IPS-18a (cell line): Measurements from ENCODE around the gene LARGE1.

Experiments used
- H3K27ac ChIP-seq: one replicate; pipeline ENCODE4 v1.5.1; 2013; ENCODE audit warnings: low read length
- H3K27me3 ChIP-seq: one replicate; pipeline ENCODE4 v1.6.1; 2013; ENCODE audit warnings: mild to moderate bottlenecking, low read length; ENCODE audit not compliant: control insufficient read depth, insufficient read depth
- H3K36me3 ChIP-seq: one replicate; pipeline ENCODE4 v1.6.1; 2013; ENCODE audit warnings: low read depth, low read length; ENCODE audit not compliant: control insufficient read depth
- H3K4me1 ChIP-seq: one replicate; pipeline ENCODE4 v1.6.1; 2013; ENCODE audit warnings: low read depth, low read length; ENCODE audit not compliant: control insufficient read depth
- H3K4me3 ChIP-seq: one replicate; pipeline ENCODE4 v1.5.1; 2013; ENCODE audit warnings: low read length
- H3K9ac ChIP-seq: one replicate; pipeline ENCODE4 v1.6.1; 2013; ENCODE audit warnings: mild to moderate bottlenecking, low read length, moderate library complexity
- H3K9me3 ChIP-seq: one replicate; pipeline ENCODE4 v1.6.1; 2013; ENCODE audit warnings: low read depth, low read length; ENCODE audit not compliant: control insufficient read depth

The LARGE1 gene

DNA sequence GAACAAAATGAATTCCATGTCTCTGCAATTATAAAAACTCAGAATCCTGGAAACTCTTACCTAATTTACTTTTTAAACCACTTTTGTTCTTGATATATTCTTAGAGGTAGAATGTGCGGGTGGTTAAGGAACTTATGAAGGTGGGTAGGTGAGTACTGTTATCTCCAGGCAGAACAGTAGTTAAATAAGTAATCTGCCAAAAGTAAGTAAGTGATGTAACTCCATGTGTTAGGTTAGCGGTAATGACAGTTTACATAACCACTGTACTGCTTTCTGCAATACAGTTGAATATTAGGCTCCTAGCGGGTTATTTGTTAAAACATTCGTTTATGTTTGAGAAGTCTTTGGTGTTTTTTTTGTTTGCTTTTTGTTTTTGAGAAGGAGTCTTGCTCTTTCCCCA lies 7.1 kb downstream of the LARGE1 start:
- H3K27ac ChIP-seq = no peak overlapping the region
- H3K27me3 ChIP-seq = peaks cover 2% of the 10 kb centered on the region
- no peak overlapping the region for H3K9ac ChIP-seq
- no peak overlapping the region for H3K4me3 ChIP-seq
- H3K9me3 ChIP-seq = no peaks in the 10 kb centered on the region
- peaks cover 5% of the 10 kb centered on the region for H3K36me3 ChIP-seq
- H3K4me1 ChIP-seq = peaks cover 45% of the 10 kb centered on the region

DNA sequence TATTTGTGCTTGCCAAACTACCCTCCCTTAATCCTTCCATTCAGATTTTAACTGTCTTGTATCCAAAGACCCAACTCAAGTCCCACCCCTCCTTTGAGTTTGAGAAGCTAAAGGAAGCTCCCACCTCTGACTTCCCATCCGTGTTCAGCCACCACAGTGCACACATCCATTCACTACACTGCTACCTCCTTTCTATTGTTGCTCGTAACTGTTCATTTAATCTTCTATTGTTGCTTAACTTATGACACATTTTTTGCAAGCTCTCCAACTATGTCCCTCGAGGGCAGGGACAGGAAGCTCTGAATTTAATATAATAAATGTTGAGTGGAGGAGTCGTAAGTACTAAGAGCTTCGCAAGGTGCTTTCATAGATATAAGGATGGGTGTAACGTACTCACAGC lies 10.4 kb downstream of the LARGE1 start:
- peaks cover 25% of the 10 kb centered on the region for H3K4me1 ChIP-seq
- no peak overlapping the region for H3K9ac ChIP-seq
- H3K4me3 ChIP-seq = no peak overlapping the region
- H3K36me3 ChIP-seq = peaks cover 5% of the 10 kb centered on the region
- no peak overlapping the region for H3K27ac ChIP-seq
- no peaks in the 10 kb centered on the region for H3K27me3 ChIP-seq
- H3K9me3 ChIP-seq = no peaks in the 10 kb centered on the region

DNA sequence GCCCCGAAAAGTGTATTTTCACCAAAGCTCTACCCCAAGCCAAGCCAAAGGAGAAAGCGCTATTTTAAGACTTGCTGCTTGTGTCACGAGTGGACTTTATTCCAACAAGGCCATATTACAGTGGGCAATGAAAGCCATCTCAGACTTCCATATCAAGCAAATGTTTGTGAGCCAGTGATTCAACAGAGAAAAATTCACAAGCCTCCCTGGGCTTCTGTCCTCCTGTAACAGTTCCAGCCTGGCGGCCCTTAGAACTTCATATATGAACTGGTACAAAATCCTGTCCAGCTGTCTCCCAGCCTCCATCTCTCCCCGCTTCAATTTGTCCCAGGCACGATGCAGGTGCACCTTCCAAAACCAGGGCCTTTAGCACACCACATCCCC lies 11.2 kb downstream of the LARGE1 start:
- no peak overlapping the region for H3K27ac ChIP-seq
- H3K9me3 ChIP-seq = no peaks in the 10 kb centered on the region
- H3K4me3 ChIP-seq = no peak overlapping the region
- H3K27me3 ChIP-seq = no peaks in the 10 kb centered on the region
- no peak overlapping the region for H3K9ac ChIP-seq
- peaks cover 5% of the 10 kb centered on the region for H3K36me3 ChIP-seq
- peaks cover 20% of the 10 kb centered on the region for H3K4me1 ChIP-seq

DNA sequence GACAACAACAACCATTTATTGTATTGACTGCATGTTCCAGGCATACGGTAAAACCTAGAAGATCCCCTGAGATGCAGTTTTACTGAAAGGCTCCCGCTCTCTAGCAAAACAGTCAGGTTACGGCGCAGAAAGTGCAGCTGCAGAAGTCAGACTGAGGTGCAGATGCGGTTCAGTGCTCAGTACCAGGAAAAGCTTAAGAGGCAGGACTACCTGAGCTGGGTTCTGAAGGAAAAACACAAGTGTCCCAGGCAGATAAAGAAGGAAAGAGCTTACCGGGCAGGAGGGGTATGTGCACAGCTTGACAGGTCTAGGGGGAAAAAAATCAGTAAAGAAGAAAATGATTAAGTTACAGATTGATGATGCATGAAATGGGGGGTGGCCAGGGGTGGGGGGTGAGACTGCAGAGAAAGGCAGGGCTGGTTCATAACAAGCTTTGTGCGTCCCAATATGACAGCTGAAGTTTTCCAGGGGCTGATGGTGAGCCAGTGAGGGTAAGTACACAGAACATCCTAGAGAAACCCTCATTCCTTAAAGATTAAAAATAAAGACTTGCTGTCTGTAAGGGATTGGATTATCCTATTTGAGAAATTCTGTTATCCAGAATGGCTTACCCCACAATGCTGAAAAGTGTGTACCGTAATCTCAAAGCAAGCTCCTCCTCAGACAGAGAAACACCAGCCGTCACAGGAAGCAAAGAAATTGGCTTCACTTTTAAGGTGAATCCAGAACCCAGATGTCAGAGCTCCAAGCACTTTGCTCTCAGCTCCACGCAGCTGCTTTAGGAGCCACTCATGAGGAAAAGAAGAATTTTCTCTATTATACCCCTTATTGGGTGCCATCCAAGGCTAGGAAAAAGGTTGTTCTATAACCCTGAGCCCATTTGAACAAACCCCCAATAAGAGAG lies 11.9 kb downstream of the LARGE1 start:
- Histone ChIP-seq H3K9ac (no peak overlapping the region), H3K4me3 (no peak overlapping the region), H3K4me1 (peaks cover 16% of the 10 kb centered on the region), H3K27me3 (no peaks in the 10 kb centered on the region), H3K27ac (no peak overlapping the region), H3K9me3 (no peaks in the 10 kb centered on the region), H3K36me3 (peaks cover 5% of the 10 kb centered on the region)

DNA sequence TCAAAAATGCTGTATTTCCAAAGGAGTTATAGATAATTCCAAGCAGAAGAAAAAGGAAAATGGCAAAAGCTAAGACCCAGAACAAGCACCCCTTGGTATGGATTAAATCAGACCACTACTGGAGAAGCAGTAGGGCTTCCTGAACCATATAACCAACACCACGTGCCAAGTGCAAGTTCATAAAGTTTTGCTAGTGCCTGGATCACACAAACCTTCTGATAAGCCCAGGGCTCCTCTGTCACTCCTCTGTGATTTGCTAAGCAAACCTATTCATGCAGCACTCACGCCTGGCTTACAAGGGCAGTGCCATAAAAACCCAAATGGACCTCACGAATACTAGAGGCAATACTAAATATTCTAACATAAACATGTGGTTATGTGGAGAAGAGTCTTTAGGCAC lies 13.3 kb downstream of the LARGE1 start:
- H3K9me3 ChIP-seq = no peaks in the 10 kb centered on the region
- no peak overlapping the region for H3K4me3 ChIP-seq
- peaks cover 5% of the 10 kb centered on the region for H3K36me3 ChIP-seq
- H3K9ac ChIP-seq = no peak overlapping the region
- peaks cover 17% of the 10 kb centered on the region for H3K4me1 ChIP-seq
- no peaks in the 10 kb centered on the region for H3K27me3 ChIP-seq
- no peak overlapping the region for H3K27ac ChIP-seq

DNA sequence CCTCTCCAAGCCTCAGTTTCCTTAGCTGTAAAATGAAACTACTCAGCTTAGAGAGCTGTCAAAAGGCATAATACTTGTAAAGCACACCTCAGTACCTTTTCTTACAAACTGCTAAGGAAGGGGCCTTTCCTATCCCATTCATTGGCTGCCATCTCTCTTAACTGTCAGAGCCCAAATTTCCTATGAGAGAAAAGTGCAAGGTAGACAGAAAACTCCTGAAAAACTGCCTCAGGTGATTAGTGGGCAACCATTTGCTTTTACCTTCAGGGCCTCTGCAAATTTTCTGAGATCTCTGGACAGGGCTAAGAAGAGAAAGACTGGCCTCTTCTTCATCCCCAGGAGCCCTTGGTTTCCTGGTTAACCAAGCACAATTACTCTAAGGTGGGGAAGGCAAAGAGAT lies 13.8 kb downstream of the LARGE1 start:
- Histone ChIP-seq H3K9me3 (no peaks in the 10 kb centered on the region), H3K4me3 (no peak overlapping the region), H3K27me3 (no peaks in the 10 kb centered on the region), H3K9ac (no peak overlapping the region), H3K36me3 (peaks cover 5% of the 10 kb centered on the region), H3K4me1 (peaks cover 15% of the 10 kb centered on the region), H3K27ac (no peak overlapping the region)

DNA sequence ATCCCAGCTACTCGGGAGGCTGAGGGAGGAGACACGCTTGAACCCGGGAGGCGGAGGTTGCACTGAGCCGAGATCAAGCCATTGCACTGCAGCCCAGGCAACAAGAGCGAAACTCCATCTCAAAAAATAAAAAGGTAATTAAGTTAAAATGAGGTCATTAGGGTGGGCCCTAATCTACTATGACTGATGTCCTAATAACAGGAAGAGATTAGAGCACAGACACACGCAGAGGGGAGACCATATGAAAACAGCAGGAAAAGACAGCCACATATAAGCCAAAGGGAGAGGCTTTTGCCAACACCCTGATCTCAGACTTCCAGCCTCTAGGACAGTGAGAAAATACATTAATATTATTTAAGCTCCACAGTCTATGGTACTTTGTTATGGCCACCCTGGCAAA lies 17.3 kb downstream of the LARGE1 start:
- no peak overlapping the region for H3K9ac ChIP-seq
- H3K4me1 ChIP-seq = peaks cover 43% of the 10 kb centered on the region
- no peak overlapping the region for H3K4me3 ChIP-seq
- H3K36me3 ChIP-seq = no peaks in the 10 kb centered on the region
- no peaks in the 10 kb centered on the region for H3K27me3 ChIP-seq
- no peak overlapping the region for H3K27ac ChIP-seq
- no peaks in the 10 kb centered on the region for H3K9me3 ChIP-seq

DNA sequence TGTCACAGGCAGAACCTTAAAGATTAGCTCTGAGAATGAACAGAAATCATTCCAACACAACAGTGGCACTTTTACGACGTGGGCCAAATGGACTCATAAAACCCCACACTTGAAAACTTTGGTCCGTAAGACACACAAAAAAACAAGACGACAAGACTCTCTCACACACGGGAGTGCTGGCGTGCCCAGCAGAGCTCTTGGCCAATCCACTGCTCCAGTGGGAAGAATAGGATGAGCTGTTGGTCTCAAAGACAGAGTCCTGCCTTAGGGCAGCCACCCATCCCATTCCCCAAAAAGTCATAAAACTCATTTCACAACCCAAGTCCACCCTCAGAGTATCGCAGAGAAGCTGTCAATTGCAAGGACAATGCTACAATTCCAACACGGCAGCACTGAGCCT lies 18.2 kb downstream of the LARGE1 start:
- peaks cover 53% of the 10 kb centered on the region for H3K4me1 ChIP-seq
- no peaks in the 10 kb centered on the region for H3K9me3 ChIP-seq
- no peaks in the 10 kb centered on the region for H3K27me3 ChIP-seq
- no peaks in the 10 kb centered on the region for H3K36me3 ChIP-seq
- no peak overlapping the region for H3K4me3 ChIP-seq
- H3K9ac ChIP-seq = no peak overlapping the region
- H3K27ac ChIP-seq = no peak overlapping the region

DNA sequence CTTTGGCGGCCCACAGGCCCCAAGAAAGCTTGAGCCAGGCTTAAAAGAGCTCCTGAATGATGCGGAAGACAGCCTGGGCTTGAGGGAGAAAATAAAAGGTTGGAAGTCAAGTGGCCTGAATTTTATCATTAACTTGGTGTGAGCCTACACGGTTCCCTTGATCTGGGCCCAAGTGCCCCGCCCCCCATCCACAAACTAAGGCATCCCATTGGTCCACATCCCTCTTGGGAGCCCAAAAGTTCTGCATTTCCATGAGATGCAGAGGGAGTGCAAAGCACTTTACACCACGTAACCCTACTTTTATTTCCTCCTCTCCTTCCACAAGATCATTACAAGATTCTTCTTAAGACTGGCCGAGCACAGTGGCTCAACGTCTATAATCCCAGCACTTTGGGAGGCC lies 22.2 kb downstream of the LARGE1 start:
- Histone ChIP-seq H3K9me3 (no peaks in the 10 kb centered on the region), H3K4me3 (no peak overlapping the region), H3K27me3 (no peaks in the 10 kb centered on the region), H3K4me1 (peaks cover 89% of the 10 kb centered on the region), H3K36me3 (no peaks in the 10 kb centered on the region), H3K27ac (peak overlapping the region; percentile 74), H3K9ac (peak overlapping the region; percentile 3)

DNA sequence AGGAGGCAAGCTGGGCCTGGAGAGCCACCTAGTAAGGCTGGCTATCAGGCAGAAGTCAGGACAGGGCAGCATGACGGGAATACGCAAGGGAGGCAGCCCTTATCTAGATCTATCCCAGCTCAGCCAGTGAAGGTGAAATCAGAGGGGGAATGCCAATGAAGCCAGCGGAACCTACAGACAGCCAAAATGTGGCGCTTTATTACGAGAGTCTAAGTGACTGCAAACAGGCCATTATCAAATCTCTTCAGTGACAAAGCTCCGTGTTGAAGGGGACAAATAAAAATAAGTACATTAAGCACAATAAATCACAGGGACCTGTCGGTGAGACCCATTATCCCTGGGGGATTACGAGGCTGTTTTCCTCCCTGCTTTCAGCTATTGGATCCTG lies 22.8 kb downstream of the LARGE1 start:
- H3K27me3 ChIP-seq = no peaks in the 10 kb centered on the region
- no peaks in the 10 kb centered on the region for H3K9me3 ChIP-seq
- peak overlapping the region; percentile 74 for H3K27ac ChIP-seq
- H3K4me1 ChIP-seq = peaks cover 93% of the 10 kb centered on the region
- H3K4me3 ChIP-seq = peak overlapping the region; percentile 29
- peak overlapping the region; percentile 3 for H3K9ac ChIP-seq
- H3K36me3 ChIP-seq = no peaks in the 10 kb centered on the region

DNA sequence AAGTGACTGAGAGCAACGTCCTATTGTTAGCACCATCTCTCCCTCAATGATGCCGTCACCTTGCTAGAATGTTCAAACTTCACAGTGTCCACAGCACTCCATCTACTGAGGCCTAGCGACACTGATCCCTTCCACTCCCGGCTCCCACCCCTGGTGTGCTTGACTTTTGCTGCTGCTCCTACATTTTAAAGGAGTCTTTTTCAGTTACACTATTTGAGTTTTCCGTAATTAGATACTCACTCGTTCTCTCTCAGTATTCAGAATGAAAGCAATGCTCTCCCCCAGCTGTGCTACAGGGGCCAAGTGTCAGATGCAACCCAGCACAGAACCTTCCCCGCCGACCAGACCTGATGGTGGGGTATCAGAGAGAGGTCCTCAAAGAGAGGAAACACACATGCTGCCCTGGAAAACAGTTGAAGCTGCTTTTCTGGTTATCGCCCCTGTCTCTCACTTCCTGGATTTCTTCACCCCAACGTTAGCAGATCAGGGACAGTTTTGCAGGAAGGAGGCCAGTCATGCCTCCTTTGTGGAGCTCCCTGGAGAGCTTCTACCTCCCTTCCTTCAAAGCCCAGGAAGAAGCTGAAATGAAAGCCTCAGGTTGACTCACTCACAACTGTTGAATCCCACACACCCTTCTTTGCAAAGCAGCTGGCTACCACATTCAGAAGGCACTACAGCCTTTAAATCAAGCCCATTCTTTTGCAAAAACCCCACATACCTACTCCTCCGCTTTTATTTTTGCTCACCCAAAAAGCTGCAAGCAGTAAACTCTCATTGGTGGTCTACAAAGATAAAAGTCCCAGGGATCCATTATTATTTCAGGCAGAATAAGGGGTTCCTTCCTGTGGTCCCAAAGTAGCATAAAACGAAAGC lies 23.5 kb downstream of the LARGE1 start:
- H3K9me3 ChIP-seq = no peaks in the 10 kb centered on the region
- peak overlapping the region; percentile 74 for H3K27ac ChIP-seq
- peak overlapping the region; percentile 29 for H3K4me3 ChIP-seq
- no peaks in the 10 kb centered on the region for H3K36me3 ChIP-seq
- peak overlapping the region; percentile 3 for H3K9ac ChIP-seq
- H3K4me1 ChIP-seq = peaks cover 92% of the 10 kb centered on the region
- no peaks in the 10 kb centered on the region for H3K27me3 ChIP-seq
